Panc1 (cell line): Measurements from ENCODE around the gene ATG13. TPM values are rescaled to one million over a fixed set of nuclear protein-coding genes. Genes with fewer than 3 reads are reported as not detected.

Source experiments
- ATAC-seq: fragments of 200-7000 bp; cut with Tn5 transposase; 2 replicates; pipeline ENCODE4 v1.9.1; 2020; ENCODE audit warnings: mild to moderate bottlenecking, moderate library complexity
- BruUV-seq: library from RNA; stranded (reverse); fragments of 400-500 nt; replicated peaks from 2 replicates; lab custom pipeline; 2021; lab: Mats Ljungman, UMichigan
- CTCF ChIA-PET: fragments of 300-600 bp; sonication (Branson Sonifier 250); formaldehyde crosslinking; loops from one replicate; lab custom pipeline; 2022; ENCODE audit warnings: antibody characterized with exemption; lab: Charles Lee
- POLR2A ChIA-PET: fragments of 300-600 bp; sonication (Branson Sonifier 250); formaldehyde crosslinking; loops from one replicate; lab custom pipeline; 2022; ENCODE audit warnings: antibody characterized with exemption; lab: Charles Lee
- DNase-seq: peaks from one replicate; pipeline ENCODE4 v3.0.0-alpha.2; 2010; ENCODE audit warnings: low read depth, low spot score
- H3K27ac ChIP-seq: 2 replicates; pipeline ENCODE4 v1.5.1; 2011; ENCODE audit warnings: mild to moderate bottlenecking, low read length, inconsistent platforms
- H3K27me3 ChIP-seq: fragments of 200-500 bp; sonication (Bioruptor generic); 2 replicates; pipeline ENCODE4 v1.6.0; 2014; ENCODE audit warnings: low read length, inconsistent platforms; ENCODE audit not compliant: control insufficient read depth, insufficient read depth
- H3K36me3 ChIP-seq: fragments of 200-500 bp; sonication (Bioruptor generic); 2 replicates; pipeline ENCODE4 v1.5.1; 2014; ENCODE audit warnings: inconsistent platforms, mild to moderate bottlenecking, low read length, moderate library complexity; ENCODE audit not compliant: control insufficient read depth, insufficient read depth
- H3K4me1 ChIP-seq: 2 replicates; pipeline ENCODE4 v1.5.1; 2011; ENCODE audit warnings: inconsistent platforms, mild to moderate bottlenecking, low read length, moderate library complexity; ENCODE audit not compliant: control insufficient read depth, insufficient read depth
- H3K4me3 ChIP-seq, 2 experiments: 2 replicates each; pipeline ENCODE4 v1.5.1; 2011 to 2012; ENCODE audit warnings: low read depth in 2 of 2, low read length in 2 of 2, mild to moderate bottlenecking in 2 of 2, inconsistent platforms in 1 of 2, moderate library complexity in 1 of 2
- H3K9me3 ChIP-seq: fragments of 200-500 bp; sonication (Bioruptor generic); 2 replicates; pipeline ENCODE4 v1.5.1; 2014; ENCODE audit warnings: low read depth, mild to moderate bottlenecking, inconsistent platforms, low read length, moderate library complexity; ENCODE audit not compliant: control insufficient read depth, insufficient read depth
- CTCF ChIP-seq: fragments of 450-650 bp; IDR thresholded peaks from 2 replicates; pipeline ENCODE4 v1.5.1; 2017; ENCODE audit warnings: mild to moderate bottlenecking
- POLR2AphosphoS5 ChIP-seq: IDR thresholded peaks from 2 replicates; pipeline ENCODE4 v1.6.1; 2012; ENCODE audit warnings: mild to moderate bottlenecking, low read depth, low read length, moderate library complexity
- REST ChIP-seq, 2 experiments: IDR thresholded peaks; 2 replicates each; pipeline ENCODE4 v1.6.1; 2011 to 2012; ENCODE audit warnings: low read depth in 2 of 2, control low read depth in 1 of 2, low read length in 1 of 2, mild to moderate bottlenecking in 1 of 2, moderate library complexity in 1 of 2; ENCODE audit not compliant: insufficient read depth in 1 of 2
- SIN3A ChIP-seq: IDR thresholded peaks from 2 replicates; pipeline ENCODE4 v1.6.1; 2012; ENCODE audit warnings: low read depth, mild to moderate bottlenecking, low read length, moderate library complexity, borderline replicate concordance; ENCODE audit not compliant: insufficient read depth
- TCF7L2 ChIP-seq: IDR thresholded peaks from 2 replicates; pipeline ENCODE4 v1.6.1; 2011; ENCODE audit warnings: mild to moderate bottlenecking, low read depth, low read length, inconsistent platforms
- in situ Hi-C: cut with HindIII; loops from 2 replicates; pipeline ENCODE4 v1.10.0; 2016; ENCODE audit warnings: low sequenced_read_pairs, low pct_unique_long_range_greater_than_20kb
- intact Hi-C: fragments of 100-400 bp; cut with micrococcal nuclease; formaldehyde crosslinking; loops from one replicate; pipeline ENCODE4 v1.10.0; 2022; ENCODE audit not compliant: unreplicated experiment
- total RNA-seq: library from RNA; stranded (reverse); gene quantifications from one replicate; pipeline ENCODE4 v1.2.1, GENCODE V29; 2021; ENCODE audit not compliant: unreplicated experiment

Gene ATG13
- total RNA-seq, 1 experiment from 2014 or later = 57.9 TPM

- Histone ChIP-seq H3K27ac (peak overlapping the region; percentile 29; the same call in 1 of the 2 replicates), H3K27me3 (no peaks in the 10 kb centered on the region), H3K4me1 (peaks cover 25% of the 10 kb centered on the region), H3K9me3 (no peaks in the 10 kb centered on the region), H3K4me3 (no peak overlapping the region), H3K36me3 (no peaks in the 10 kb centered on the region; the same call in 1 of the 2 replicates)
- intact Hi-C loops = no loop called here
- TF ChIP-seq CTCF = no peak
- no peak for TF ChIP-seq SIN3A
- TF ChIP-seq TCF7L2 = no peak
- TF ChIP-seq POLR2AphosphoS5 = no peak
- no peak for TF ChIP-seq REST (IDR thresholded peaks at IDR 0.05; ENCODE audit: insufficient read depth in 1 of 2, low read depth in 2 of 2, low read length in 1 of 2)
- in situ Hi-C loops = no loop called here
- DNase-seq = no peak
- no peak for ATAC-seq
- no TSS peak for BruUV-seq
- ChIA-PET CTCF (interaction anchor here (0.7 kb wide), 1 partner anchor 1249 kb away, joined by 9 read pairs; no protein-coding TSS in a partner anchor), POLR2A (interaction anchor here (0.7 kb wide), 1 partner anchor 35 kb away, joined by 3 read pairs; no protein-coding TSS in a partner anchor)
Measured at GRCh38 chr11:46588915-46589314, 28.4 kb upstream of the ATG13 start.

- Histone ChIP-seq H3K9me3 (no peaks in the 10 kb centered on the region), H3K27ac (peak overlapping the region; percentile 97), H3K36me3 (no peaks in the 10 kb centered on the region; the same call in 1 of the 2 replicates), H3K4me3 (peak overlapping the region; percentile 89 to 99), H3K4me1 (peaks cover 33% of the 10 kb centered on the region), H3K27me3 (no peaks in the 10 kb centered on the region)
- TF ChIP-seq POLR2AphosphoS5 (no peak), CTCF (no peak), TCF7L2 (no peak), SIN3A (no peak), REST (IDR thresholded peaks at IDR 0.05; ENCODE audit: insufficient read depth in 1 of 2, low read depth in 2 of 2, low read length in 1 of 2) (no peak)
- ATAC-seq (no peak), DNase-seq (no peak)
- in situ Hi-C loops = no loop called here
- ChIA-PET CTCF (interaction anchor here (0.6 to 1.2 kb wide), 3 partner anchors 12 to 430 kb away, joined by 3 to 4 read pairs (median 3); no protein-coding TSS in a partner anchor), POLR2A (interaction anchor here (0.5 to 0.7 kb wide), 3 partner anchors 44 to 259 kb away, joined by 3 to 4 read pairs (median 3); no protein-coding TSS in a partner anchor)
- intact Hi-C loops = no loop called here
- TSS peak; percentile 66 for BruUV-seq
Measured at GRCh38 chr11:46590740-46591605, 26.4 kb upstream of the ATG13 start.
